K562 (cell line): ENCODE results near the gene SPATA33. TPM values are rescaled to one million over a fixed set of nuclear protein-coding genes. Genes with fewer than 3 reads are reported as not detected.

ENCODE experiments used
- ATAC-seq: fragments of 200-7000 bp; cut with Tn5 transposase; 3 replicates; pipeline ENCODE4 v1.9.1; 2020; ENCODE audit warnings: moderate library complexity
- BruUV-seq: library from RNA; stranded (reverse); fragments of 400-500 nt; replicated peaks from 2 replicates; lab custom pipeline; 2021; lab: Mats Ljungman, UMichigan
- CTCF ChIA-PET: fragments of 300-600 bp; formaldehyde crosslinking; extraction: SDS; loops from one replicate; lab custom pipeline; 2021; ENCODE audit warnings: low intra/inter-chr PET ratio; lab: Yijun Ruan, JAX
- POLR2A ChIA-PET: fragments of 300-600, 350-650 bp; sonication (Branson Sonifier 250); formaldehyde crosslinking; extraction: SDS; loops from one replicate; lab custom pipeline; 2021; ENCODE audit warnings: antibody characterized with exemption, inconsistent platforms; lab: Yijun Ruan, JAX
- DNase-seq, 4 experiments: peaks; one replicate each; pipeline versions ENCODE4 v3.0.0 to v3.0.0-alpha.2; 2011 to 2018; ENCODE audit warnings: low spot score in 3 of 4, mixed read lengths in 3 of 4; ENCODE audit errors: extremely low read depth in 1 of 4
- FAIRE-seq: peaks from 2 replicates; lab custom pipeline; 2011; peaks lifted over from hg19 to GRCh38; lab: Jason Lieb, UNC
- H2AFZ ChIP-seq: 2 replicates; pipeline ENCODE4 v1.6.0; 2011; ENCODE audit warnings: low read depth, low read length, control low read depth, inconsistent platforms
- H3K27ac ChIP-seq: fragments of 200-600 bp; 3 replicates; pipeline ENCODE4 v1.8.0; 2011; ENCODE audit warnings: low read depth, mild to moderate bottlenecking, control low read depth, inconsistent platforms, low read length, moderate library complexity, mixed read lengths; ENCODE audit errors: extremely low read depth
- H3K27me3 ChIP-seq, 2 experiments: fragments of 300-600 bp in 1 of 2; 2 replicates in 1 of 2; 3 replicates in 1 of 2; pipeline versions ENCODE4 v1.6.0 to v1.8.0; 2011; ENCODE audit warnings: inconsistent platforms in 2 of 2, low read length in 2 of 2, mild to moderate bottlenecking in 1 of 2, mixed read lengths in 1 of 2, moderate library complexity in 1 of 2; ENCODE audit not compliant: control insufficient read depth in 2 of 2, insufficient read depth in 2 of 2
- H3K36me3 ChIP-seq: fragments of 300-600 bp; 3 replicates; pipeline ENCODE4 v1.8.0; 2011; ENCODE audit warnings: mild to moderate bottlenecking, low read length, inconsistent platforms; ENCODE audit not compliant: control insufficient read depth, insufficient read depth
- H3K4me1 ChIP-seq, 2 experiments: fragments of 200-600 bp in 1 of 2; replicated peaks in 1 of 2; 2 replicates in 1 of 2; 3 replicates in 1 of 2; pipeline versions ENCODE4 v1.5.1 to v1.8.0; 2011; ENCODE audit warnings: inconsistent platforms in 2 of 2, low read length in 2 of 2, mild to moderate bottlenecking in 1 of 2, mixed read lengths in 1 of 2, moderate library complexity in 1 of 2; ENCODE audit not compliant: control insufficient read depth in 2 of 2, insufficient read depth in 2 of 2
- H3K4me2 ChIP-seq: 2 replicates; pipeline ENCODE4 v1.6.1; 2011; ENCODE audit warnings: low read length, control low read depth, inconsistent platforms, mixed read lengths; ENCODE audit not compliant: insufficient read depth
- H3K4me3 ChIP-seq: fragments of 200-600 bp; sonication (generic), shearing (Covaris generic); 2 replicates; pipeline ENCODE4 v1.5.1; 2016; ENCODE audit warnings: control low read depth, inconsistent platforms
- H3K79me2 ChIP-seq: fragments of 200-600 bp; 3 replicates; pipeline ENCODE4 v1.8.0; 2011; ENCODE audit warnings: low read length, inconsistent platforms; ENCODE audit not compliant: control insufficient read depth, insufficient read depth
- H3K9ac ChIP-seq, 2 experiments: 2 replicates each; pipeline versions ENCODE4 v1.6.0 to v1.6.1; 2011; ENCODE audit warnings: low read depth in 2 of 2, low read length in 2 of 2, control low read depth in 1 of 2, inconsistent platforms in 1 of 2, mild to moderate bottlenecking in 1 of 2, mixed read lengths in 1 of 2; ENCODE audit not compliant: insufficient read depth in 1 of 2
- H3K9me1 ChIP-seq: one replicate; pipeline ENCODE4 v1.6.0; 2011; ENCODE audit warnings: inconsistent platforms, mild to moderate bottlenecking, low read length, moderate library complexity; ENCODE audit not compliant: control insufficient read depth, insufficient read depth
- H3K9me3 ChIP-seq: replicated peaks from 2 replicates; pipeline ENCODE4 v1.5.1; 2011; ENCODE audit warnings: low read depth, low read length, inconsistent platforms; ENCODE audit not compliant: control insufficient read depth, insufficient read depth
- H4K20me1 ChIP-seq: replicated peaks from 2 replicates; pipeline ENCODE4 v1.6.1; 2011; ENCODE audit warnings: low read length, inconsistent platforms, mixed read lengths; ENCODE audit not compliant: control insufficient read depth, insufficient read depth
- ARID2 ChIP-seq: fragments of 450-650 bp; IDR thresholded peaks from 2 replicates; pipeline ENCODE4 v1.6.1; 2017; ENCODE audit warnings: antibody characterized with exemption, mild to moderate bottlenecking
- E2F5 ChIP-seq: sonication (generic); formaldehyde crosslinking; IDR thresholded peaks from 2 replicates; pipeline ENCODE4 v1.8.0; 2022; ENCODE audit warnings: mild to moderate bottlenecking, missing genetic modification reagents
- ETV6 ChIP-seq, 3 experiments: fragments of 150-350 bp in 1 of 3; sonication (generic) in 1 of 3; formaldehyde crosslinking in 1 of 3; IDR thresholded peaks; 2 replicates each; pipeline versions ENCODE4 v1.6.1 to v1.8.0; 2014 to 2022; ENCODE audit warnings: borderline replicate concordance in 2 of 3, low read depth in 2 of 3, antibody characterized with exemption in 1 of 3, low read length in 1 of 3, mild to moderate bottlenecking in 1 of 3, missing genetic modification reagents in 1 of 3
- EWSR1 ChIP-seq: fragments of 450-650 bp; IDR thresholded peaks from 2 replicates; pipeline ENCODE4 v1.6.1; 2018; ENCODE audit warnings: borderline replicate concordance, mild to moderate bottlenecking, low read depth, moderate library complexity; ENCODE audit not compliant: partially characterized antibody
- HNRNPK ChIP-seq: fragments of 200-400 bp; formaldehyde crosslinking; IDR thresholded peaks from one replicate; pipeline ENCODE4 v1.6.1; 2018; ENCODE audit warnings: mild to moderate bottlenecking, low read depth, low read length; ENCODE audit not compliant: poor library complexity, severe bottlenecking
- HNRNPL ChIP-seq: fragments of 200-400 bp; formaldehyde crosslinking; IDR thresholded peaks from 2 replicates; pipeline ENCODE4 v1.6.1; 2017; ENCODE audit warnings: low read depth, mild to moderate bottlenecking, low read length
- MCM7 ChIP-seq, 2 experiments: fragments of 450-650 bp; IDR thresholded peaks; 2 replicates each; pipeline ENCODE4 v1.6.1; 2016 to 2018
- MEF2D ChIP-seq: conservative IDR thresholded peaks from 2 replicates; pipeline ENCODE4 v1.6.1; 2016; ENCODE audit warnings: low read depth, missing genetic modification characterization, missing compliant biosample characterization
- MTF1 ChIP-seq: fragments of 250-450 bp; sonication (Bioruptor Pico); IDR thresholded peaks from 2 replicates; pipeline ENCODE4 v1.9.0; 2021; ENCODE audit warnings: moderate library complexity, mild to moderate bottlenecking, inconsistent platforms, borderline replicate concordance
- NCOA1 ChIP-seq: fragments of 450-650 bp; IDR thresholded peaks from 2 replicates; pipeline ENCODE4 v1.6.1; 2016; ENCODE audit warnings: low read depth
- SIRT6 ChIP-seq: IDR thresholded peaks from one replicate; pipeline ENCODE4 v1.6.1; 2012; ENCODE audit warnings: low read depth, mild to moderate bottlenecking, control low read depth, inconsistent platforms, low read length, moderate library complexity
- SREBF2 ChIP-seq: sonication (generic); formaldehyde crosslinking; IDR thresholded peaks from 2 replicates; pipeline ENCODE4 v1.4.0; 2020; ENCODE audit warnings: mild to moderate bottlenecking, missing genetic modification reagents
- SRSF3 ChIP-seq: fragments of 200-400 bp; formaldehyde crosslinking; IDR thresholded peaks from 2 replicates; pipeline ENCODE4 v1.6.1; 2016; ENCODE audit warnings: mild to moderate bottlenecking, low read length, moderate library complexity; ENCODE audit not compliant: insufficient read depth
- TAF1 ChIP-seq: IDR thresholded peaks from 2 replicates; pipeline ENCODE4 v1.6.1; 2011; ENCODE audit warnings: mild to moderate bottlenecking, low read length, moderate library complexity; ENCODE audit not compliant: insufficient read depth, control insufficient read depth, severe bottlenecking; ENCODE audit errors: extremely low read depth
- WHSC1 ChIP-seq: IDR thresholded peaks from one replicate; pipeline ENCODE4 v1.6.1; 2012; ENCODE audit warnings: low read length, control low read depth, inconsistent platforms
- ZFPM2 ChIP-seq: fragments of 250-450 bp; sonication (Bioruptor Pico); IDR thresholded peaks from 2 replicates; pipeline ENCODE4 v1.5.1; 2022; ENCODE audit warnings: mild to moderate bottlenecking
- ZNF3 ChIP-seq: fragments of 250-450 bp; sonication (Bioruptor Pico); IDR thresholded peaks from 2 replicates; pipeline ENCODE4 v1.5.0; 2021; ENCODE audit warnings: mild to moderate bottlenecking, moderate library complexity
- WGBS: fragments of 100-300 bp; shearing (Covaris generic); methylation state at CpG from one replicate; pipeline ENCODE4 v1.1.6; 2016; ENCODE audit warnings: low coverage, mixed read lengths; ENCODE audit not compliant: insufficient coverage; ENCODE audit errors: missing lambda C conversion rate; 5-methylcytosine and 5-hydroxymethylcytosine counted together
- in situ Hi-C: fragments of 300-500 bp; cut with MboI; formaldehyde crosslinking; loops from 4 replicates; pipeline ENCODE4 v1.15.0; 2018; ENCODE audit warnings: inconsistent platforms, mixed read lengths
- intact Hi-C: fragments of 100-400 bp; cut with micrococcal nuclease; formaldehyde crosslinking; loops from 2 replicates; pipeline ENCODE4 v1.14.2; 2022
- polyA plus RNA-seq, 8 experiments: library from polyadenylated mRNA; depleted of rRNA in 4 of 8; stranded (reverse) in 5 of 8; unstranded in 3 of 8; fragments of >200 nt; fragmentation: Nextera tagmentation in 2 of 8; fragmentation: Illumina TruSeq in 1 of 8; extraction: Ambion mirVana in 2 of 8; extraction: Trizol in 1 of 8; gene quantifications; 2 replicates each; pipeline versions ENCODE4 v1.2.1 to v1.2.3, GENCODE V29; 2011 to 2014; ENCODE audit warnings: inconsistent platforms in 1 of 8, missing spikeins in 1 of 8
- total RNA-seq, 7 experiments: library from RNA; depleted of rRNA in 6 of 7; stranded (reverse); fragments of >200 nt in 6 of 7; fragmentation: Illumina TruSeq in 2 of 7; extraction: Trizol in 2 of 7; gene quantifications; 2 replicates each; pipeline versions ENCODE4 v1.2.1 to v1.2.3, GENCODE V29; 2011 to 2021; ENCODE audit warnings: low replicate concordance in 1 of 7
- TF ChIP-seq, protein P1 (sequence below): fragments of 250-450 bp; sonication (Bioruptor Pico); IDR thresholded peaks from 2 replicates; pipeline ENCODE4 v1.5.0; 2021

Gene SPATA33
- total and polyA plus RNA-seq, 9 of the 15 experiments (the other 6 are each of a cell fraction or from before 2014, with no cell fraction given): 4.0 to 20.0 (median 11.8) TPM

DNA sequence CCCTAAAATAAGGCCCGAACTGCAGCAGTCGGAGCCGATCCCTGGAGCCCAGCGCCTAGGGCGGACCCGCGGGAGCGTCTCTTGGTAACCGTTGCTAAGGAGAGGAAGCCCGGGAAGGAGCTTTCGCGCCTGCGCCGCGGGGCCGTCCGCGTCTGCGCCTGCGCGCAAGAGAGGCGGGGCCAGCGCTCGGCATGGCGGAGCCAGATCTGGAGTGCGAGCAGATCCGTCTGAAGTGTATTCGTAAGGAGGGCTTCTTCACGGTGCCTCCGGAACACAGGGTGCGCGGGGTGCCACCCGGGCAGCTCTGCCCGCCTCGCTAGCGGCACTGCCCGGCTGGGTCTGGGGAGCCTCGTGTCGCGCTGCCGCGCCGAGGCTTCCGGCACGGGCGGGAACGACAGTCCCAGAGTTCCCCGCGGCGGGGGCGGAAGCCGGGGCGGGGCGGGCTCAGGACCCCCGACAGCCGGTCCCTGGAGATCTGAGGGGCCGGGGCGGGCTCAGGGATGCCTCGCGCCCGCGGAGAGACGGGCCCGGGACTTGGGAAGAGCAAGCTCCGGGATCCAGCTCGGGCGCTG is 29.0 kb downstream of the SPATA33 start, which contains the start of gene CDK10:
CDK10 (plus strand) TSS at position 170 of the 572 bp plus-strand sequence; CDS start at position 192, 22 bp downstream.
- Histone ChIP-seq H3K9me3 (0 out of 2 replicates have a peak, but pooled peaks cover 3% of the 10 kb centered on the region), H2AFZ (peak within 1 kb of the TSS; percentile 100), H4K20me1 (0 out of 2 replicates have a peak, but pooled peaks cover 7% of the 10 kb centered on the region), H3K79me2 (peaks cover 25% of the 10 kb centered on the region), H3K9ac (peak within 1 kb of the TSS; percentile 92 to 96), H3K9me1 (no peaks in the 10 kb centered on the region), H3K4me2 (peak within 1 kb of the TSS; percentile 93), H3K27me3 (no peaks in the 10 kb centered on the region), H3K4me1 (peaks cover 6 to 30% of the 10 kb centered on the region in 2 experiments), H3K36me3 (peaks cover 33% of the 10 kb centered on the region; the same call in 2 of the 3 replicates), H3K4me3 (peak within 1 kb of the TSS; percentile 93), H3K27ac (peak within 1 kb of the TSS; percentile 97)
- intact Hi-C loops: no loop called here
- ChIA-PET POLR2A (interaction anchor here (0.6 to 1.5 kb wide), 9 partner anchors 9 to 122 kb away, joined by 3 to 16 read pairs (median 4); no protein-coding TSS in a partner anchor), CTCF (interaction anchor here (0.5 kb wide), 1 partner anchor 261 kb away, joined by 3 read pairs; no protein-coding TSS in a partner anchor)
- ATAC-seq (peak; percentile 96), FAIRE-seq (peak; percentile 93), DNase-seq (peak; percentile 95 to 99 (median 98))
- WGBS: under 1% methylated on average over 41 of the region's 67 CpGs
- BruUV-seq: no TSS peak
- in situ Hi-C loops: no loop called here
- TF ChIP-seq SRSF3 (no peak), SREBF2 (CRISPR knock-in tag) (no peak), MTF1 (CRISPR knock-in tag) (no peak), WHSC1 (no peak), MEF2D (tag) (no peak), TAF1 (peak; percentile 13), EWSR1 (no peak), ZNF3 (CRISPR knock-in tag) (no peak), MCM7 (IDR thresholded peaks at IDR 0.05) (no peak), ARID2 (no peak), ETV6 (IDR thresholded peaks at IDR 0.05; ENCODE audit: borderline replicate concordance in 1 of 2, low read depth in 2 of 2, low read length in 1 of 2) (no peak), ETV6 (CRISPR knock-in tag; IDR thresholded peaks at IDR 0.05; ENCODE audit: borderline replicate concordance) (no peak), HNRNPK (no peak), ZFPM2 (CRISPR knock-in tag) (0 out of 2 replicates have a peak, but pooled peaks have one; percentile 43), NCOA1 (no peak), SIRT6 (no peak), E2F5 (peak; percentile 74; the same call in 1 of the 2 replicates), HNRNPL (peak; percentile 11; the same call in 1 of the 2 replicates)
- TF ChIP-seq, protein P1, sequence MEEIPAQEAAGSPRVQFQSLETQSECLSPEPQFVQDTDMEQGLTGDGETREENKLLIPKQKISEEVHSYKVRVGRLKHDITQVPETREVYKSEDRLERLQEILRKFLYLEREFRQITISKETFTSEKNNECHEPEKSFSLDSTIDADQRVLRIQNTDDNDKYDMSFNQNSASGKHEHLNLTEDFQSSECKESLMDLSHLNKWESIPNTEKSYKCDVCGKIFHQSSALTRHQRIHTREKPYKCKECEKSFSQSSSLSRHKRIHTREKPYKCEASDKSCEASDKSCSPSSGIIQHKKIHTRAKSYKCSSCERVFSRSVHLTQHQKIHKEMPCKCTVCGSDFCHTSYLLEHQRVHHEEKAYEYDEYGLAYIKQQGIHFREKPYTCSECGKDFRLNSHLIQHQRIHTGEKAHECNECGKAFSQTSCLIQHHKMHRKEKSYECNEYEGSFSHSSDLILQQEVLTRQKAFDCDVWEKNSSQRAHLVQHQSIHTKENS (CRISPR knock-in tag): no peak
